Fibroblast of skin of left quadriceps (primary cell): ENCODE measurements around the gene RGS12.

Experiments used
- DNase-seq, 2 experiments: peaks; one replicate each; pipeline ENCODE4 v3.0.0-alpha.2; 2013; ENCODE audit warnings: low read depth in 2 of 2

RGS12 gene

GRCh38 chr4:3331511-3332394 is 38.9 kb downstream of the RGS12 start:
- no peak for DNase-seq

GRCh38 chr4:3332498-3332897 is 39.7 kb downstream of the RGS12 start:
- DNase-seq, result no peak

- no peak for DNase-seq
Observed at GRCh38 chr4:3334316-3334715, 41.5 kb downstream of the RGS12 start.

DNA sequence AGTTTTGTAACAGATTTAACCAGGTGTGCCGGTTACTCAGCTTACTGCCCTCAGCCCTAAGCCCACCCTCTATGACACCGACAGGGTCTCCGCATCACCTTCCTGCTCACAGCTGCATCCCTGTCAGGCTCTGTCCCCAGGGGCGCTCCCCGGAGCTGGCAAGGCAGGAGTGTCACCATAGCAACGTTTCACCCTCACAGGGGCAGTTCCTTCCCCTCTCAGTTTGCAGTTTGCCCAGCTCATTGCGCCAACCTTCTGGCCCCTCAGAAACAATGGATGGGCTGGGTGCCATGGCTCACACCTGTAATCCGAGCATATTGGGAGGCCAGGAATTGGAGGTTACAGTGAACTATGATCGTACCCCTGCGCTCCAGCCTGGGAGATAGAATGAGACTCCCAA is 42.6 kb downstream of the RGS12 start:
- no peak for DNase-seq

DNA sequence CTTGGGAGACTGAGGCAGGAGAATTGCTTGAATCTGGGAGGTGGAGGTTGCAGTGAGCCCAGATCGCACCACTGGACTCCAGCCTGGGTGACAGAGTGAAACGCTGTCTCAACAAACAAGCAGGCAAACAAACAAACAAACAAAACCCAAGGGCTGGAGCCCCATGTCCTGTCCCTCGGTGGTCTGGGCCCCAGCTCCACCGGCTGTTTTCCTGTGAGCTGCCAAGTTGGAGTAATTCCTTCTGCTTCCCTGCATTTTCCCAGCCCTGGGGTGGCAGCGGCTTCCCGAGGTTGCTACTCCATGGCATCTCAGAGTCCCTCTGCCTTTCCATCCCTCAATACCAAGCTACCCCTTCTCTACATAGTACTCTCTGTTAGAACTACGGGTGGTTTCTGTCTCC is 43.2 kb downstream of the RGS12 start:
- DNase-seq, result no peak

DNA sequence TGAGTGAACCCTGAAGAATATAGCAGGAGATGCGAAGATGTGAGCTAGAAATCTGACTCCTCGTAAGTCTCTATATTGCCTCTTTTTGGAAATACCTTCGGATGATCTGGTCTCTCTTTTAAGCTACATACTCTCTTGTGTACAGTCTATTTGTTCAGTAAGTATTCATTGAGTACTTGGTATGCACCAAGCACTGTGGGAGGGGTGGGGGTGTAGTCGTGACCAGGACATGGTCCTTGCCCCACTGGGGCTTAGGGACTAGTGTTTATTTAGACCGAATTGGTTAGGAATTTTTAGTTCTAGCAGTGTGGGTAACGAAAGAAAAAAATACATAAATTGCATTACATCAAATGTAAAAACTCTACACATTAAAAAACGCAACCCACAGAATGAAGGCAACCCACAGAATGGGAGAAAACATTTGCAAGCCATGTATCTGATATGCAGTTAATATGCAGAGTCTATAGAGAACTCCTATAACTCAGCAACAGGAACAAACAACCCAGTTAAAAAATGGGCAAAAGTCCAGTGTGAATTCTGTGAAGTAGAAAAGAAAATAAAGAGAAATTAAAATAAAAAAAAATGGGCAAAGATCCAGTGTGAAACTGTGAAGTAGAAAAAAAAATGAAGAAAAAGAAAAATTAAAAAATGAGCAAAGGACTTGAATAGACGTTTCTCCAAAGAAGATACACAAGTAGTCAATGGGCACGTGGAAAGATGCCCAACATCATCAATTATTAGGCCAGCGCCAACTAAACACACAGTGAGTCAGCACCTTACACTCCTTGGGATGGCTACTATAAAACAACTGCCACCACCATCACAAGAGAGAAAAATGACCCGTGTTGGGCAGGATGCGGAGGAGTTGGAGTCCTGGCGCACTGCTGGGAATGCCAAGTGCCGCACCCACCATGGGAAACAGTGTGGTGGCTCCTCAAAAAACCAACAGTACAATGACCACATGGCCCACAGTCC is 43.8 kb downstream of the RGS12 start:
- no peak for DNase-seq

- DNase-seq, result no peak
Observed at GRCh38 chr4:3337357-3337732, 44.5 kb downstream of the RGS12 start.

DNA sequence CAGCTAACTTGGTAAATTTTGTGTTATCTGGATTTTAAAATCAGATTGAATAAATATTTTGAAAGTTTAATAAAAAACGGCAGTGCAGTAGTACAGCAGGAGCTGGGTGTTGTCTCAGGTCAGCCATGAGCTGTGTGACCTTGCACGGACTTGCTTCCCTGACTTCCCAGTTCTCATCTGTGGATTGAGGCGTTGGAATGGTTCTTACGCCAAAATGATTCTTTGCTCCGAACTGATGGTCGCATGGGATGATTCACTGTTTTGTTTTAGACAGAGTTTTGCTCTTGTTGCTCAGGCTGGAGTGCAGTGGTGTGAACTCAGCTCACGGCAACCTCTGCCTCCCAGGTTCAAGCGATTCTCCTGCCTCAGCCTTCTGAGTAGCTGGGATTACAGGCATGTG is 45.0 kb downstream of the RGS12 start:
- DNase-seq, result no peak

GRCh38 chr4:3338321-3338838 is 45.6 kb downstream of the RGS12 start:
- no peak for DNase-seq

DNA sequence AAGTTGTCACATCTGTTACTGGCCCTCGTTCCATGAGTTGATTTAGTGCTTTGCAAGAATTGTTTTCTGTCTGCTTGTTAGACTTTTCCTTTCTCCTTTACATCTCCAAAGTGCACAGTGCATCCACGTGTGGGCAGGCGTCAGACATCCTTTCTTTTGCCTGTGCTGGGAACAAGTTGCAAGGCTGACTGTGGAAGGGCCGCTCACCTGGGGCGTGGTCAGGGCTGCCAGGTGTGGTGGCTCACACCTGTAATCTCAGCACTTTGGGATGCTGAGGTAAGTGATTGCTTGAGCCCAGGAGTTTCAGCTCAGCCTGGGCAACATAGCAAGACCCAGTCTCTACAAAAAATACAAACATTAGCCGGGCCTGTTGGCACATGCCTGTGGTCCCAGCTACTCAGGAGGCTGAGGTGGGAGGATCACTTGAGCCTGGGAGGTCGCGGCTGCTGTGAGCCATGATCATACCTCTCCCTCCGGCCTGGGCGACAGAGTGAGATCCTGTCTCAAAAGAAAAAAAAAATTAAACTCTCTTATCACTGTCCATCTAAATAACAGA is 46.2 kb downstream of the RGS12 start:
- no peak for DNase-seq

DNA sequence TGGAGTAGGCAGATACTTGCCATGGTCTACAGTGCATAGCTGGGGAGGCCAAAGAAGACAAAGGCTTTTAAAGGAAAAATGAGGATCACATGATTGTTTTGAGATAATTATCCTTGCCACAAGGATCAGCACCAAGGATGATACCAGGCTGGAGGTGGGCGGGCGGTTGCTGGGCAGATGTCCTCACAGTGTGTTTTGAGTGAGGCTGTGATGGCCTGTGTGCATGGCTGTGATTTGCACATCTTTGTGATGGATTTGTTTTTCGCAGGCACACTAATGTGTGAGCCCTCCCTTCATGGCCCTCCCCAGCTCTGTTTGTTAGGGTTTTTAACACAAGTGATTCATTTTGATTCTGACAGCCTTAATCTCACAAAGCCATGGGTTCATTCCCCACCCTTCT is 46.8 kb downstream of the RGS12 start:
- no peak for DNase-seq

GRCh38 chr4:3340038-3340699 is 47.3 kb downstream of the RGS12 start:
- no peak for DNase-seq

DNA sequence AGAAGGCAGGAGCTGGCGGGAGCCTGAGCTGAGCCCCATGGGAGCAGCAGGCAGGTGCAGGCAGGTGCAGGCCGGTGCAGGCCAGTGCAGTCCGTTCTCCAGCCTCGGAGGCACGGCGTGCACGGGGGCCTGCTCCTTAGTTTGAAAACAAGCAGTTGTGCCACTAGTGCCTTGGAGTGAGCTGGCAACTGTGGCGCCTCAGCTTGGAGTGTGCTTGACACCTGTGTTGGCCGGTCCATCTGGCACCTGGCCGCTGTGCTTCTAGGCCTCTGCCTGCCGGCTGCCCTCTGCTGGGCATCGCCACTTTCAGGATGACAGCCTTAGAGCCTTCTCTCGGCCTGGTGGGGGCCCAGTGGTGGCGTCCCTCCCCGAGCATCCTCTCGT is 47.9 kb downstream of the RGS12 start:
- no peak for DNase-seq

GRCh38 chr4:3341760-3342159 is 48.9 kb downstream of the RGS12 start:
- DNase-seq, result no peak

GRCh38 chr4:3342182-3342854 is 49.5 kb downstream of the RGS12 start:
- peak; percentile 16 for DNase-seq
